SK-N-SH treated with all-trans-retinoic acid at 6 μM for 48 hours (cell line): ENCODE data around the gene ARID1B.

Experiments
- ATAC-seq: fragments of 200-7000 bp; cut with Tn5 transposase; 3 replicates; pipeline ENCODE4 v1.9.1; 2020; ENCODE audit warnings: mild to moderate bottlenecking, moderate library complexity
- ARNTL ChIP-seq: fragments of 450-650 bp; formaldehyde crosslinking; IDR thresholded peaks from 2 replicates; pipeline ENCODE4 v1.5.0; 2020; ENCODE audit warnings: low read depth, mild to moderate bottlenecking, moderate library complexity, borderline replicate concordance
- BACH2 ChIP-seq: fragments of 250-450 bp; sonication (Bioruptor Pico); IDR thresholded peaks from 2 replicates; pipeline ENCODE4 v1.9.0; 2021; ENCODE audit warnings: mild to moderate bottlenecking, borderline replicate concordance
- CREB5 ChIP-seq: fragments of 250-450 bp; sonication (Bioruptor Pico); IDR thresholded peaks from 2 replicates; pipeline ENCODE4 v1.5.1; 2020; ENCODE audit warnings: low read depth, mild to moderate bottlenecking, moderate library complexity
- CSDC2 ChIP-seq: fragments of 250-450 bp; sonication (Bioruptor Pico); IDR thresholded peaks from 2 replicates; pipeline ENCODE4 v1.5.0; 2020; ENCODE audit warnings: mild to moderate bottlenecking, moderate library complexity
- ESRRG ChIP-seq: fragments of 250-450 bp; sonication (Bioruptor Pico); IDR thresholded peaks from 2 replicates; pipeline ENCODE4 v1.6.1; 2021; ENCODE audit warnings: mild to moderate bottlenecking
- GLIS3 ChIP-seq: fragments of 250-450 bp; sonication (Bioruptor Pico); IDR thresholded peaks from 2 replicates; pipeline ENCODE4 v1.5.0; 2020; ENCODE audit warnings: mild to moderate bottlenecking, moderate library complexity
- ISL1 ChIP-seq: fragments of 250-450 bp; sonication (Bioruptor Pico); IDR thresholded peaks from 2 replicates; pipeline ENCODE4 v2.1.2; 2022; ENCODE audit warnings: mild to moderate bottlenecking, moderate library complexity
- OSR1 ChIP-seq: fragments of 250-450 bp; sonication (Bioruptor Pico); IDR thresholded peaks from 2 replicates; pipeline ENCODE4 v1.8.0; 2022; ENCODE audit warnings: moderate library complexity, mild to moderate bottlenecking, inconsistent platforms
- PATZ1 ChIP-seq: fragments of 250-450 bp; sonication (Bioruptor Pico); IDR thresholded peaks from 2 replicates; pipeline ENCODE4 v1.8.0; 2020; ENCODE audit warnings: mild to moderate bottlenecking, moderate library complexity, borderline replicate concordance
- POU6F1 ChIP-seq: fragments of 250-450 bp; sonication (Bioruptor Pico); IDR thresholded peaks from 2 replicates; pipeline ENCODE4 v1.8.0; 2021; ENCODE audit warnings: low read depth, mild to moderate bottlenecking, moderate library complexity, borderline replicate concordance
- PPARA ChIP-seq: fragments of 250-450 bp; sonication (Bioruptor Pico); IDR thresholded peaks from 2 replicates; pipeline ENCODE4 v1.5.0; 2020; ENCODE audit warnings: mild to moderate bottlenecking, borderline replicate concordance
- SNAI2 ChIP-seq: fragments of 250-450 bp; sonication (Bioruptor Pico); IDR thresholded peaks from 2 replicates; pipeline ENCODE4 v1.5.0; 2020; ENCODE audit warnings: mild to moderate bottlenecking, moderate library complexity
- TCF4 ChIP-seq: fragments of 250-450 bp; sonication (Bioruptor Pico); IDR thresholded peaks from 2 replicates; pipeline ENCODE4 v1.8.0; 2021; ENCODE audit warnings: mild to moderate bottlenecking, moderate library complexity, borderline replicate concordance
- TOX ChIP-seq: fragments of 250-450 bp; sonication (Bioruptor Pico); IDR thresholded peaks from 2 replicates; pipeline ENCODE4 v1.8.0; 2021; ENCODE audit warnings: mild to moderate bottlenecking, moderate library complexity, borderline replicate concordance
- TSHZ2 ChIP-seq: fragments of 250-450 bp; sonication (Bioruptor Pico); IDR thresholded peaks from 2 replicates; pipeline ENCODE4 v1.5.0; 2020; ENCODE audit warnings: mild to moderate bottlenecking, moderate library complexity
- ZC3H10 ChIP-seq: fragments of 250-450 bp; sonication (Bioruptor Pico); IDR thresholded peaks from 2 replicates; pipeline ENCODE4 v1.5.1; 2021; ENCODE audit warnings: mild to moderate bottlenecking, moderate library complexity
- ZFP3 ChIP-seq: fragments of 250-450 bp; sonication (Bioruptor Pico); IDR thresholded peaks from 2 replicates; pipeline ENCODE4 v1.5.0; 2020; ENCODE audit warnings: mild to moderate bottlenecking, moderate library complexity
- ZFP30 ChIP-seq: fragments of 450-650 bp; formaldehyde crosslinking; IDR thresholded peaks from 2 replicates; pipeline ENCODE4 v1.5.0; 2022; ENCODE audit warnings: mild to moderate bottlenecking, moderate library complexity
- ZNF565 ChIP-seq: fragments of 450-650 bp; formaldehyde crosslinking; conservative IDR thresholded peaks from 2 replicates; pipeline ENCODE4 v1.5.0; 2020; ENCODE audit warnings: low read depth, mild to moderate bottlenecking, moderate library complexity
- ZNF70 ChIP-seq: fragments of 450-650 bp; formaldehyde crosslinking; IDR thresholded peaks from 2 replicates; pipeline ENCODE4 v1.5.0; 2020; ENCODE audit warnings: mild to moderate bottlenecking, moderate library complexity
- ZNF8 ChIP-seq: fragments of 450-650 bp; formaldehyde crosslinking; IDR thresholded peaks from 2 replicates; pipeline ENCODE4 v1.5.0; 2020; ENCODE audit warnings: mild to moderate bottlenecking, moderate library complexity

Gene ARID1B

GRCh38 chr6:157253017-157253416, 475.8 kb downstream of the ARID1B start (continued):
- TF ChIP-seq PATZ1 (CRISPR knock-in tag) = no peak
- TF ChIP-seq POU6F1 (CRISPR knock-in tag) = no peak
- no peak for TF ChIP-seq ISL1
- no peak for TF ChIP-seq CSDC2 (CRISPR knock-in tag)
- no peak for TF ChIP-seq BACH2 (CRISPR knock-in tag)
- TF ChIP-seq ZNF8 (CRISPR knock-in tag) = no peak
- TF ChIP-seq, all 23 proteins: peak for 0

GRCh38 chr6:157253699-157254098, 476.5 kb downstream of the ARID1B start:
- no peak for ATAC-seq
- TF ChIP-seq TCF4 (CRISPR knock-in tag) (no peak), ARNTL (CRISPR knock-in tag) (no peak), SNAI2 (CRISPR knock-in tag) (no peak), PATZ1 (CRISPR knock-in tag) (no peak), TOX (CRISPR knock-in tag) (no peak), GLIS3 (CRISPR knock-in tag) (no peak), ZNF565 (CRISPR knock-in tag) (no peak), ZNF8 (CRISPR knock-in tag) (no peak), CSDC2 (CRISPR knock-in tag) (no peak), ZC3H10 (CRISPR knock-in tag) (no peak), CREB5 (CRISPR knock-in tag) (no peak), ESRRG (CRISPR knock-in tag) (no peak), BACH2 (CRISPR knock-in tag) (no peak), POU6F1 (CRISPR knock-in tag) (no peak)

GRCh38 chr6:157254538-157254937, 477.4 kb downstream of the ARID1B start:
- ATAC-seq = no peak
- no peak for TF ChIP-seq TOX (CRISPR knock-in tag)
- TF ChIP-seq PPARA (CRISPR knock-in tag) = no peak
- no peak for TF ChIP-seq CSDC2 (CRISPR knock-in tag)
- TF ChIP-seq ZFP3 (CRISPR knock-in tag) = no peak
- no peak for TF ChIP-seq ZFP30 (CRISPR knock-in tag)
- TF ChIP-seq SNAI2 (CRISPR knock-in tag) = no peak
- TF ChIP-seq ARNTL (CRISPR knock-in tag) = no peak
- no peak for TF ChIP-seq BACH2 (CRISPR knock-in tag)
- no peak for TF ChIP-seq ZNF70 (CRISPR knock-in tag)
- TF ChIP-seq CREB5 (CRISPR knock-in tag) = no peak
- TF ChIP-seq PATZ1 (CRISPR knock-in tag) = no peak
- no peak for TF ChIP-seq OSR1 (CRISPR knock-in tag)
- no peak for TF ChIP-seq GLIS3 (CRISPR knock-in tag)
- no peak for TF ChIP-seq ZNF8 (CRISPR knock-in tag)
- no peak for TF ChIP-seq TSHZ2
- TF ChIP-seq ESRRG (CRISPR knock-in tag) = no peak
